ENCODE measurements around the gene ATG16L2.
A peak's percentile ranks its signal among the peaks of the same experiment; 100 is the strongest.
"Not testable (repeated sequence)": the region's sequence is repeated elsewhere in the genome, so short reads cannot be mapped to it uniquely, and the experiment has no call there.

Gene ATG16L2

DNA sequence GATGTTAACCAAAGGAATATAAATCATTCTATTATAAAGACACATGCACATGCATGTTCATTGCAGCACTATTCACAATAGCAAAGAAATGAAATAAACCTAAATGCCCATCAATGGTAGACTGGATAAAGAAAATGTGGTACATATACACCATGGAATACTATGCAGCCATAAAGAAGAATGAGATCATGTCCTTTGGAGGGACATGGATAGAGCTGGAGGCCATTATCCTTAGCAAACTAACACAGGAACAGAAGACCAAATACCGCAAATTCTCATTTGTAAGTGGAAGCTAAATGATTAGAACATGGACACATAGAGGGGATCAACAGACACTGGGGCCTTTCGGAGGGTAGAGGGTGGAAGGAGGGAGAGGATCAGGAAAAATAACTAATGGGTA, 44.1 kb downstream of the ATG16L2 start:
- DNase-seq; in situ Hi-C loops (cut with HindIII; ENCODE audit: low pct_ligation_motif_present, low pct_unique_long_range_greater_than_20kb, low sequenced_read_pairs): not testable (repeated sequence)

GRCh38 chr11:72859126-72859525, 44.9 kb downstream of the ATG16L2 start:
- no peak for DNase-seq
- in situ Hi-C loops (cut with HindIII; ENCODE audit: low pct_ligation_motif_present, low pct_unique_long_range_greater_than_20kb, low sequenced_read_pairs): no loop called here

GRCh38 chr11:72860010-72860409, 45.8 kb downstream of the ATG16L2 start:
- in situ Hi-C loops (cut with HindIII; ENCODE audit: low pct_ligation_motif_present, low pct_unique_long_range_greater_than_20kb, low sequenced_read_pairs): no loop called here
- no peak for DNase-seq

DNA sequence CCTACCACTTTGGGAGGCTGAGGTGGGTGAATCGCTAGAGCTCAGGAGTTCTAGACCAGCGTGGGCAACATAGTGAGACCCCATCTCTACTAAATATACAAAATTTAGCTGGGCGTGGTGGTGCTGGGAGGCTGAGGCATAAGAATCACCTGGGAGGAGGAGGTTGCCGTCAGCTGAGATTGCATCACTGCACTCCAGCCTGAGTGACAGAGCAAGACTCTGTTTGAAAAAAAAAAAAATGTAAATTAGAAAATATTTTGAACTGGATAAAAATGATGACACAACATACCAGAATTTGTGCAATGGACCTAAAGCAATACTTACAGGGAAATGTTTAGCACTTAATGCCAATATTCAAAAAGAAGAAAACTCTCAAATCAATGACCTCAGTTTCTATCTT, 46.4 kb downstream of the ATG16L2 start:
- DNase-seq: no peak
- in situ Hi-C loops (cut with HindIII; ENCODE audit: low pct_ligation_motif_present, low pct_unique_long_range_greater_than_20kb, low sequenced_read_pairs): no loop called here

DNA sequence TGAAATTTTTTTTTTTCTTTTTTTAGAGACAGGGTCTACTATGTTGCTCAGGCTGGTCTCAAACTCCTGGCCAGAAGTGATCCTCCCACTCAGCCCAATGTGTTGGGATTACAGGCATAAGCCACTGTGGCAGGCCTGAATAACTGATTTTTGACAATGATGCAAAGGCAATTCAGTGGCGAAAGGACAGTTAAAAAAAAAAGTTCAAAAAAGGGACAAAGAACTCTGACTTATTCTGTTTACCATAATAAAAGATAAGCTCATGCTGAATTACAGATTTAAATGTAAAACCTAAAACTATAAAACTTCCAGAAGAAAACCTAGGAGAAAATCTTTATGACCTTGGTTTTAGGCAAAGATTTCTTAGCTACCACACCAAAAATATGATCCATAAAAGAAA, 48.9 kb downstream of the ATG16L2 start:
- no peak for DNase-seq
- in situ Hi-C loops (cut with HindIII; ENCODE audit: low pct_ligation_motif_present, low pct_unique_long_range_greater_than_20kb, low sequenced_read_pairs): no loop called here

DNA sequence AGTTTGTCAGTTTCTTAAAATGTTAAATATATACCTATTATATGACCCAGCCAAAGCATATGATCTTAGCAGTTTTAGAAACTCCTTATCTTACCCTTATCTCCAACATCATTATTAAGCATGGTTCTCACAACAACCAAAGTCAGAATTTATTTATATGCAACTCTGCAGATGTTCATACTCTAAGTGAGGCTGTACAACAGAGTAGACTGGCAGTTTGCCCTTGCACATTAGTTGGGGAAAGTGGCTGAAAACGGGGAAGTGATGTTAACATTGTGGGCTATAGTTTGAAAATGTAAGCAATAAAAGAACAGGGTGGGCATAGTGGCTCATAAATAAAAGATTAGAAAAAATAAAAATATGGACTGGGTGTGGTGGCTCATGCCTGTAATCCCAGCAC, 49.7 kb downstream of the ATG16L2 start:
- in situ Hi-C loops (cut with HindIII; ENCODE audit: low pct_ligation_motif_present, low pct_unique_long_range_greater_than_20kb, low sequenced_read_pairs): no loop called here
- no peak for DNase-seq

- DNase-seq: no peak
- in situ Hi-C loops (cut with HindIII; ENCODE audit: low pct_ligation_motif_present, low pct_unique_long_range_greater_than_20kb, low sequenced_read_pairs): no loop called here
These were observed 50.8 kb downstream of the ATG16L2 start for GRCh38 chr11:72864702-72865655.

DNA sequence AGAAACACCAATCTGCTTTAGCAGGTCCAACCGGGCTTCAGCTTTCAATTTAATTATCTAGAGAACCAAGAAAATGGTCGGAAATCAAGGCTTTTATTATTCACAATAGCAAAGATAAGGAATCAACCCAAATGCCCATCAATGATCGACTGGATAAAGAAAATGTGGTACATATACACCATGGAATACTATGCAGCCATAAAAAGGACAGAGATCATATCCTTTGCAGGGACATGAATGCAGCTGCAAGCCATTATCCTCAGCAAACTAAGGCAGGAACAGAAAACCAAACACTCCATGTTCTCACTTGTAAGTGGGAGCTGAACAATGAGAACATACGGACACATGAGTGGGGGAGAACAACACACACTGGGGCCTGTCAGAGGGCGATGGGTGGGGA, 53.8 kb downstream of the ATG16L2 start:
- DNase-seq: no peak
- in situ Hi-C loops (cut with HindIII; ENCODE audit: low pct_ligation_motif_present, low pct_unique_long_range_greater_than_20kb, low sequenced_read_pairs): no loop called here

GRCh38 chr11:72869831-72870230, 55.6 kb downstream of the ATG16L2 start:
- in situ Hi-C loops (cut with HindIII; ENCODE audit: low pct_ligation_motif_present, low pct_unique_long_range_greater_than_20kb, low sequenced_read_pairs): no loop called here

DNA sequence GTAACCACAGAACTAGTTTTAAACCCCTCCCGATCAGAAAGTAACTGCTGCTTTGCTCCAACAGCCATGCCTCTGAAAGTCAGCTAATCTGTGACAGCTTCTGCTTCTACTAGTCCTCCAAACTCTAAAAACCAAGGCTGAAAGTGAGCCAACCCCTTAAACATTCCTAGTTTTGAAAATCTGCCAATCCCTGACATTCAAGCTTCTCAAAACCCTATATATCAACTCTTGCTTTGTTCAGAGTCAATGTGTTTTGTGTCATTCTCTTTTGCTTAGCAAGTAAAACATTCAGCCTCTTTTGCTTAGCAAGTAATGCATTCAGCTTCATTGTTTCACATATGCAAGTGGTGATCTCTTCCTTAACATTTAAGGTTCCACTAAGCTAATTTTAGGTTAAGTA, 56.9 kb downstream of the ATG16L2 start:
- in situ Hi-C loops (cut with HindIII; ENCODE audit: low pct_ligation_motif_present, low pct_unique_long_range_greater_than_20kb, low sequenced_read_pairs): no loop called here
- DNase-seq: no peak

More at GRCh38 chr11:72869831-72870230, 55.6 kb downstream of the ATG16L2 start:
- peak; percentile 12 for DNase-seq

- DNase-seq: no peak
- in situ Hi-C loops (cut with HindIII; ENCODE audit: low pct_ligation_motif_present, low pct_unique_long_range_greater_than_20kb, low sequenced_read_pairs): no loop called here
These were observed 57.8 kb downstream of the ATG16L2 start for GRCh38 chr11:72872012-72872411.

DNA sequence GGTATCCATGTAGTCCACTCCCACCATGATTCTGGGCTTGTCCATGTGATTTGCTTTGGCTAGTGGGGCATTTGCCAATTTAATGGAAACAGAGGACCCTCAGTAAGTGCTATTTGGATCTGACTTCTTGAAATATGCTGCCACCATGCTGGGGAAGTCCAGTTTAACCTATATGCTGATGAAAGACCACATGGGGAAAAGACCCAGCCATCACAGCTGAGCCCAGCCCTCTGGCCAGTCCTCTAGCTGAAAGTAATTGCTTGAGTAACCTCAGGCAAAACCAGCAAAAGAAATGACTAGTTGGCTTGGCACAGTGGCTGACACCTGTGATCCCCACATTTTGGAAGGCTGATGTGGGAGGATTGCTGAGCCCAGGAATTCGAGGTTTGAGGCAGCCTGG, 61.5 kb downstream of the ATG16L2 start:
- no peak for DNase-seq
- in situ Hi-C loops (cut with HindIII; ENCODE audit: low pct_ligation_motif_present, low pct_unique_long_range_greater_than_20kb, low sequenced_read_pairs): no loop called here

DNA sequence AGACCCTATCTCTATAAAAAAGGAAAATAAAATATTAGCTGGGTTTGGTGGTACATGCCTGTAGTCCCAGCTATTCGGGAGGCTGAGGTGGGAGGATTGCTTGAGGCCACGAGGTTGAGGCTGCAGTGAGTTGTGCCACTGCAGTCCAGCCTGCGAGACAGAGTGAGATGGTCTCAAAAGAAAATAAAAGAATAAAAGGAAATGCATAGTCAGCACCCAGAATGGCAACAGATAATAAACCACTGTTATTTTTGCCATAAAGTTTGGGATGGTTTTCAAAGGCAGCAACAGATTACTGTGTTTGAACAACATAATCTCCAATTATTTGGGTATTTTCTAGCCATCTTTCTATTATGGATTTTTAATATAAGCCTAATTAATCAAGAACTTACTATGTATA, 61.9 kb downstream of the ATG16L2 start:
- in situ Hi-C loops (cut with HindIII; ENCODE audit: low pct_ligation_motif_present, low pct_unique_long_range_greater_than_20kb, low sequenced_read_pairs): no loop called here
- no peak for DNase-seq

Data from ACHN (cell line).